HL-60 (cell line): ENCODE results near the gene GPS1.
A peak's percentile ranks its signal among the peaks of the same experiment; 100 is the strongest.

ENCODE experiments used
- DNase-seq, 2 experiments: peaks; one replicate each; pipeline ENCODE4 v3.0.0-alpha.2; 2010 to 2020; ENCODE audit warnings: low read depth in 1 of 2, low spot score in 1 of 2
- H3K27ac ChIP-seq: fragments of 250-450 bp; sonication (Bioruptor Pico); replicated peaks from 2 replicates; pipeline ENCODE4 v1.5.1; 2020; ENCODE audit warnings: mild to moderate bottlenecking, moderate library complexity
- H3K27me3 ChIP-seq: fragments of 250-450 bp; sonication (Bioruptor Pico); 2 replicates; pipeline ENCODE4 v1.5.1; 2021; ENCODE audit warnings: mild to moderate bottlenecking, moderate library complexity; ENCODE audit not compliant: insufficient read depth, poor library complexity, severe bottlenecking
- H3K4me3 ChIP-seq: replicated peaks from 2 replicates; pipeline ENCODE4 v1.5.1; 2011; ENCODE audit warnings: mild to moderate bottlenecking, control low read depth, low read length; ENCODE audit not compliant: insufficient read depth
- CTCF ChIP-seq: IDR thresholded peaks from one replicate; pipeline ENCODE4 v1.5.1; 2011; ENCODE audit warnings: low read length, control low read depth, inconsistent platforms; ENCODE audit not compliant: insufficient read depth
- GABPA ChIP-seq: IDR thresholded peaks from 2 replicates; pipeline ENCODE4 v1.6.1; 2012; ENCODE audit warnings: low read depth
- POLR2AphosphoS5 ChIP-seq: IDR thresholded peaks from 2 replicates; pipeline ENCODE4 v1.6.1; 2012; ENCODE audit warnings: low read depth
- REST ChIP-seq: IDR thresholded peaks from 2 replicates; pipeline ENCODE4 v1.6.1; 2012; ENCODE audit warnings: low read depth; ENCODE audit not compliant: insufficient replicate concordance
- SPI1 ChIP-seq: IDR thresholded peaks from 2 replicates; pipeline ENCODE4 v1.6.1; 2012; ENCODE audit warnings: low read depth, mild to moderate bottlenecking, borderline replicate concordance

The GPS1 gene

GRCh38 chr17:82054351-82055022 is 2.8 kb downstream of the GPS1 start:
- H3K27ac ChIP-seq: no peak overlapping the region
- no peaks in the 10 kb centered on the region for H3K27me3 ChIP-seq
- no peak for DNase-seq
- no peak overlapping the region for H3K4me3 ChIP-seq
- TF ChIP-seq GABPA: no peak
- no peak; the same call in 1 of the 2 replicates for TF ChIP-seq POLR2AphosphoS5
- no peak for TF ChIP-seq CTCF
- TF ChIP-seq SPI1: no peak
- no peak for TF ChIP-seq REST

- TF ChIP-seq GABPA: no peak
- 0 out of 2 replicates have a peak, but pooled peaks have one; percentile 13 for TF ChIP-seq POLR2AphosphoS5
- DNase-seq: no peak
- H3K27ac ChIP-seq: no peak overlapping the region
These were observed 3.6 kb downstream of the GPS1 start for GRCh38 chr17:82055023-82055964.

GRCh38 chr17:82055965-82056728 is 4.4 kb downstream of the GPS1 start:
- DNase-seq: no peak
- TF ChIP-seq POLR2AphosphoS5 (peak; percentile 6; the same call in 1 of the 2 replicates), GABPA (no peak)
- Histone ChIP-seq H3K27ac (no peak overlapping the region), H3K4me3 (no peak overlapping the region), H3K27me3 (no peaks in the 10 kb centered on the region)

More at GRCh38 chr17:82055023-82055964, 3.6 kb downstream of the GPS1 start:
- H3K4me3 ChIP-seq: no peak overlapping the region
- no peaks in the 10 kb centered on the region for H3K27me3 ChIP-seq

- H3K27ac ChIP-seq: no peak overlapping the region
- DNase-seq: no peak
- H3K27me3 ChIP-seq: no peaks in the 10 kb centered on the region
- no peak overlapping the region for H3K4me3 ChIP-seq
- TF ChIP-seq CTCF (no peak), POLR2AphosphoS5 (peak; percentile 57)
These were observed 5.3 kb downstream of the GPS1 start for GRCh38 chr17:82056729-82057621.
